Stimulated activated CD4-positive, alpha-beta T cell treated with anti-CD3 and anti-CD28 coated beads, Interleukin-4, amount 100 ng/mL, for 1 hour (primary cell): ENCODE results near the gene NDP.

Experiments
- DNase-seq: peaks from one replicate; pipeline ENCODE4 v3.0.0-alpha.2; 2020

The NDP gene, protein sequence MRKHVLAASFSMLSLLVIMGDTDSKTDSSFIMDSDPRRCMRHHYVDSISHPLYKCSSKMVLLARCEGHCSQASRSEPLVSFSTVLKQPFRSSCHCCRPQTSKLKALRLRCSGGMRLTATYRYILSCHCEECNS

GRCh38 chrX:43973249-43974099 lies at the start of gene NDP:
Gene NDP (minus strand): TSS chrX:43973390. CDS start chrX:43958645, 14,745 bp downstream.
- DNase-seq = no peak

GRCh38 chrX:44022964-44023363 lies 49.8 kb upstream of the NDP start:
- DNase-seq = no peak

DNA sequence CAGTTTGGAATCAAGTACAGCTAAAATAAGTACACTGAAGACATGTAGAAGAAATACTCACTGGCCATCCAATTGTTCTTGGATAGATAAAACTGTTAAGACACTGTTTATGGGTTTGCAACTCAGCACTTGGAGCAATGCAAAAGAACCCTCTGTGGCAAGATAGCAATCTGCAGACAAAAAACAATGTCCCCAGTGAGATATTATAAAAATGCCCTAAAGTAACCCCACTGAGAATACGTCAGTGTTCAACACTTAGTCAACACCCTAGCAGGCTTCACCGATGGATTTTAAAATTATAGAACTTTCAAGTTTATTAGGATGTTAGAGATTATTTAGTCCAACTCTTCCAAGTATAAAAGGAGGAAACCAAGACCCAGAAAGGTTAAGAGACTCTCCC lies 47.5 kb upstream of the NDP start:
- DNase-seq = no peak

- no peak for DNase-seq
Observed at GRCh38 chrX:44019911-44020310, 46.7 kb upstream of the NDP start.

- DNase-seq = no peak
Observed at GRCh38 chrX:44017676-44018075, 44.5 kb upstream of the NDP start.

GRCh38 chrX:44016906-44017305 lies 43.7 kb upstream of the NDP start:
- DNase-seq = no peak

DNA sequence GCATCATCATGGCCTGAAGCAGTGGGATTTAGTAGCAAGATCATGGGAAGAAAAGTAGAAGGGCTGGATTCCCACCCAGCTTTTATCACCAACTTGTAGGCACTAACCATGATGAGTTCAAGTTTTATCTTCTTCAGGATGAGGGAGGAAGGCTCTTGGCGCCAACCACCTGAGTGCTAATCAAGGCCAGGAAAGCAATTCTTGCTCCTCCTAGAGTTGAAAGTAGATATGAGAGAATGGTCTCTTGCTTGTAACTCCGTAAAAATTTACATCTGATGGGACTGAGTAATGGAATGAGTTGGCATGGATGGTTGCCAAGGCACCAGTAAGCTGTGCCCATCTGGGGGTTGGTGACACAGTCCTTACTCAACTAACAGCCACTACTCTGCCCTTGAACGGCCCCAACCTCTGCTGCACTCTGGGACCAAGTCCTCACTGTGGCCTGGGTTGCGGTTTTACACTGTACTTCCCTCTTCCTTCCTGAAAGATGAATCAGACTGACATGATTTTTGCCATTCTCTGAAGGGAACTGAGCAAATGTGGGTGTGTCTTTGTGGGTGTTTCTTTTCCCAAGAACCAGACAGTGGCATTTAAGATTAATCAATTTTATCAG lies 39.4 kb upstream of the NDP start:
- DNase-seq = peak; percentile 11

DNA sequence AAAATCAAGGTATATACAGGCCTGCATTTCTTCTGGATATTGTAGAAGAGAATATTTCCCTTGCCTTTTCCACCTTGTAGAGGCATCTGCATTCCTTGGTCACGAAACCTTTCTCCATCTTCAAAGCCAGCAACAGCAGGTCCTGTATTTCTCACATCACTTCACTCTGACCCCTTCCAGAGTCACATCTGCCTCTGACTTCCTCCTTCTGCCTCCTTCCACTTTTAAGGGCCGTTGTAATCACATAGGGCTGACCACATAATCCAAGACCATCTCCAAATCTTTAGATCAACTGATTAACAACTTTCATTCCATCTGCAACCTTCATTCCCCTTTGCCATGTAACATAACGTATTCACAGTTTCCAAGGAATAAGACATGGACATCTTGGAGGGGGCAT lies 38.3 kb upstream of the NDP start:
- DNase-seq = no peak

DNA sequence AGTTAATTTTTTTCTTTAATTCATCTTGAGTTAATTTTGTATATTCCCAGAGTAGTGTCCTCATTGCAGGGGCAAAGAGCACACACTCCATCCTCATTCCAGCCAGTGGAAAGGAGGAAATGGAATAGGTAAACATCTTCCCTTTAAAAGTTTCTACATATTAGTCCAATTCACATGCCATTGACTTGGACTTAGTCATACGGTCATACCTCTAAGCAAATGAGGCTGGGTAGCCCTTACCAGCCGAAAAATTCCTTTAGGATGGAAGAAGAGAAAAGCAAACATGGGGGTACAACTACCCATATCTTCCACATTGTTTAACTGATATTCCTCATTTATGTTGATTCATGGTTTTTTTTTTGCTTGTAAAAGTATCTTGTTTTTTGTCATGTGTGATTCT lies 37.4 kb upstream of the NDP start:
- no peak for DNase-seq

DNA sequence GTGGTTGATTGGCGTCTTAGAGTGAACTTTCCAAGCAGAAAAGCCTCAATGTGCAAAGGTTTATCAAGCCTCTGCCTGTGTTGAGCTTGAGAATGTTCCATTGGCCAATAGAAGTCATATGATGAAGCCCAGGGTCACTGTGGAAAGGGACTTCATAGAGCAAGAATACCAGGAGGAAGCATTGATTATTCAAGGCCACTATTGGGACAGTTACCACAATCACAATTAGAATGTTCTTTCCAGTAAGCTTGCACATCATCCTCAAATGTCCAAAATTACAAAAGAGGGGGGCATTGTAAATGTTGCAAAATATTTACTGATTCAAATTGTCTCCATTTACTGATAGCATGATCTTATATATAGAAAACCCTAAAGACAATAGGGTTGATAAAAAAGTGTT lies 32.9 kb upstream of the NDP start:
- DNase-seq = no peak

DNA sequence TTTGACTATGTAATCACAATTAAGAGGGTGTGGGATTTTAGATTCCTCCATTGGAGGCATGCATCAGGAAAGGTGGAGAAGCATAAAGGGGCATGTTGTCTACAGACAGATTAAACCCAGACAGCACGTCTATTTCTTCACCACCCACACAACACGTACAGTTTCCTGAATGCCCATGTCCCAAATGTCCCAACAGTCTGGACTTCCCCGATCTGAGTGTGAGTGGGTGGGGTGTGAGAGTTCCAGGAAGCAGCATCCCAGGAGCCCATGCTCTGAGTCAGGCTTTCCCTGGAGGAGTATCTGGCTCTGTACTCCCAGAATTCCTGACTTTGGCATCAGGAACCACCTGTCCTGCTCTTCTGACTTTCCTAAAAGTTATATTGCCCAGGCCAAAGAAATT lies 30.8 kb upstream of the NDP start:
- DNase-seq = no peak

DNA sequence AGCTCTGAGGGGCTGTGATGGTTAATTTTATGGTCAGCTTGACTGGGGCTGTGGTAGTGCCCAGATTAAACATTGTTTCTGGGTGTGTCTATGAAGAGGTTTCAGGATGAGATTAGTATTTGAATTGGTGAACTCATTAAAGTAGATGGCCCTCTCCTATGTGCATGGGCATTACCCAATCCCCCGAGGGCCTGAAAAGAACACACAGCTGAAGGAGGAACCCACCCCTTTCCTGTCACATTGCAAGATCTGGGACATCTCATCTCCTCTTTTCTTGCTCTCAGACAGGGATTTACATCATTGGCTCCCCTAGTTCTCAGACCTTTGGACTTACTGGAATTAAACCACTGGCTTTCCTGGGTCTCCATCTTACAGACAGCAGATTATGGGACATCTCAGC lies 29.4 kb upstream of the NDP start:
- no peak for DNase-seq

DNA sequence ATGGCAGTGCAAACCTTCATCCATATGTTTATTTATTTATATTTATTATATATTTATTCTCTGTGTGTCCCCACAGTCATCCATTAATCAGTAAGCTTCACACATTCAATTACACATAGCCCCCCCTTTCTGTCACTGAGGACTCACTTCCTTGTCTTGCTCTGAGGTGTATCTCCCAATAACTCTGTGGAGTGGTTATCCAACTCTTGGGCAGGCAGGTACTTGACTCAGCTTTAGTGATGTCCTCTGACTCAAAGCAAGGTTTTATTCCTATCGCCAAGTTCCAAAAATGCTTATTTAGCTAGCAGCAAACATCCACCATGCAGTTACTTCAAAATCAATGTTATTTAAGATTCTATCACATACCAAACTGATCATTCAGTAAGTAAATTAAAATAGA lies 25.2 kb upstream of the NDP start:
- DNase-seq = no peak

GRCh38 chrX:43996491-43996890 lies 23.3 kb upstream of the NDP start:
- no peak for DNase-seq

GRCh38 chrX:43986083-43986482 lies 12.9 kb upstream of the NDP start:
- DNase-seq = no peak

GRCh38 chrX:43985511-43985910 lies 12.3 kb upstream of the NDP start:
- DNase-seq = no peak

- no peak for DNase-seq
Observed at GRCh38 chrX:43978226-43978625, 5.0 kb upstream of the NDP start.

GRCh38 chrX:43976205-43976604 lies 3.0 kb upstream of the NDP start:
- DNase-seq = no peak

DNA sequence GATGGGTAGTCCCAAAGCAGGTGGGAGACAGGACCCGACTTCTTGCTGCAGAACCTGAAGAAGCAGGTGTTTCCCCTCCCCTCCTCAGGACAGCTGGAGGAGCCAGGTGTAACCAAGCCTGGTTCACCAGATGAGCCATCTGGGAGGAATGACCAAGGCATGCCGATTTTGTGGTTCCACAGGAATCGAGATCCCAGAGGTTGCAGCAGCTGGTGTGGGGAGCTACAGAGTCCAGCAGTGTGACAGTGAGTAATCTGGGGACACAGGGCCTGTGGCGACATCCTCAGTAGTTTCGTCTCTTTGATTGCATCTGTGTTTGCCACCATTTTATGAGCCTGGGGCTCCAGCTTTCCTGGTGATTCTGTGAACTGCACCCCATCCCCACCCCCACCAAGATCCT lies 2.6 kb upstream of the NDP start:
- no peak for DNase-seq

DNA sequence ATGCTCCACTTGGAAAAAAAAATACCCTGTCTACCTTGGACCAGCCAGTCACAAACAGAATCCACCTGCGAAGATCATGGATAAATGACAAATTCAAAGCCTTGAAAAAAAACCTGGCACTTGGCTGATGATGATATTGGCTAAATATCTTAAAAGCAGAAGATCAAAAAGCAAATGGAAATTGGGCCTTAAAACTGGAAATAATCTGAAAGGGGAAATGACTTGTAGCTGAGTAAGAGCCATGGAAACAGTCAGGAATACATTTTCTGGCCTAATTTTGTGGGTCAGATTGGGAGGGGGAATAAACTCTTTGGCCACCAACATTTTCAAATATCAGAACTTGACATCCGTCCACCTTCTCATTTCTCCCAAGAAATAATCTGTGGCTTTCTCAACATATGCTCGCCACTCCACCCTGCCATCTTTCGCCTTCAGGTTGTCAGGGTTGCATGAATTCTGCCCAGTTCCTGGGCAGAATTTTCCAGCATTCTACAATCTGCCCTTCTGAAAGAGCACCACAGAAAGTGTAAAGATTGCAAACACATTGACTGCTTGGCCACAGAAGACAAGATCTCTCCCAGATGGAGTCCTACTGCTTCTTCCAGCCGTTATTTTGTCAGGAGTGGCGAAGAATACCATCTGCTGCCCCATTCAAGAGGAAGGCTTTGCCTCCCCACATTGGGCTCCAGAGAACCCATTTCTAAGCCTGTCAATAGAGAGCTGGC lies 1.7 kb upstream of the NDP start:
- no peak for DNase-seq

GRCh38 chrX:43974100-43974475 lies 898 bp upstream of the NDP start:
- DNase-seq = no peak

DNA sequence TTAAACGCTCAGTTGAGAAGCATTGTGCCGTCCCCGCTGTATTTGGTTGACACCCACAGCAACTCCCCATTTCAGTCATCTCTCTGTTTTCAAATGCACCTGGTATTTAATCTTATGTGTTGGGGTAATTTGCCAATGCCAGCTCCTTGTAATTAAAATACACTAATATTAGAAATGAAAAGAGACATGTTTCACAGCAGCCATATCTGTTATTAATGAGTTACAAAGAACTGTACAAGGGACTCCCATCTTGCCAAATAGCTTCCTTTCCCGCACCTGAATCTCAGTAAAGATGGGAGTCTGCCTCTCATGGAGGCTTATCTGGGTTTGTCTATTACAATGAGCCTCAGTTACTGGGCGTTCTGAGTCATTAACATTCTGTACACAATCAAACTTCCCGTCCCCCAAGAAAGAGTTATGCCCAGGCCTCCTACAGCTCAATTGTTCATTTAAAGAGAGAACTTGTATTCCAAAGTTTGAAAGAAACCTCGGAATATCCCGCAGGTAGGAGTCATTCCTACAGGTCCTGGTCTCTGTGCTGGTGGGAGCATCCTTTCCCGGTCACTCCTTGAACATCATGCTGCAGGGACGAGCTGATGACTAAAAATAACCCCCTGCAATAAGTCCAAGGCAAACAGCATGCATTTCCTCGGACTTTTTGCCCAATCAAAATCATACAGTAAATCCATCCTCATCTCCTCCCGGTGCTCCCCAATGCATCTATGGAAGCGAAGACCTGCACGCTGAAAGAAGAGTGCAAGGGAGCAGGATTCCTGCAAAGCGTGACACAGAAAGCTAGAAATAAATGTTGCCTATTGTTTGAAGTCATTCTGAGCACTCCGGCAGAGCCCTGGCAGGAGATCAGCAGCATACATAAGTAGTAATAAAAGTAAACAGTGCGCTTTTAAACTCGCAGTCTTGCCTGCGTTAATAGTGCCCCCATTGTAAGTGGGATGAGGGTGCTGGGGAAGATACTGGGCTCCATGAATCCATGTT lies 926 bp downstream of the NDP start:
- DNase-seq = no peak

GRCh38 chrX:43970528-43970927 lies 2.7 kb downstream of the NDP start:
- DNase-seq = no peak
